HAP-1 (cell line): ENCODE results near the gene MRPL38.

Experiments used
- DNase-seq, 2 experiments: peaks; one replicate each; pipeline ENCODE4 v3.0.0-alpha.2; 2016 to 2020; ENCODE audit warnings: low spot score in 2 of 2
- H3K27me3 ChIP-seq: fragments of 250-450 bp; sonication (Bioruptor Pico); 2 replicates; pipeline ENCODE4 v1.5.1; 2020; ENCODE audit warnings: low read depth, mild to moderate bottlenecking, moderate library complexity
- H3K36me3 ChIP-seq: fragments of 250-450 bp; sonication (Bioruptor Pico); replicated peaks from 2 replicates; pipeline ENCODE4 v1.5.1; 2020; ENCODE audit warnings: mild to moderate bottlenecking
- H3K4me1 ChIP-seq: fragments of 250-450 bp; sonication (Bioruptor Pico); 2 replicates; pipeline ENCODE4 v1.5.1; 2020; ENCODE audit warnings: mild to moderate bottlenecking
- H3K4me3 ChIP-seq: fragments of 250-450 bp; sonication (Bioruptor Pico); 2 replicates; pipeline ENCODE4 v1.5.1; 2020; ENCODE audit warnings: mild to moderate bottlenecking, moderate library complexity
- H3K9me3 ChIP-seq: fragments of 250-450 bp; sonication (Bioruptor Pico); 2 replicates; pipeline ENCODE4 v1.5.1; 2020; ENCODE audit warnings: mild to moderate bottlenecking, moderate library complexity
- in situ Hi-C: fragments of 300-500 bp; cut with MboI; formaldehyde crosslinking; loops from 3 replicates; pipeline ENCODE4 v1.14.3; 2020; ENCODE audit warnings: low sequenced_read_pairs, inconsistent platforms, mixed read lengths

Gene MRPL38

DNA sequence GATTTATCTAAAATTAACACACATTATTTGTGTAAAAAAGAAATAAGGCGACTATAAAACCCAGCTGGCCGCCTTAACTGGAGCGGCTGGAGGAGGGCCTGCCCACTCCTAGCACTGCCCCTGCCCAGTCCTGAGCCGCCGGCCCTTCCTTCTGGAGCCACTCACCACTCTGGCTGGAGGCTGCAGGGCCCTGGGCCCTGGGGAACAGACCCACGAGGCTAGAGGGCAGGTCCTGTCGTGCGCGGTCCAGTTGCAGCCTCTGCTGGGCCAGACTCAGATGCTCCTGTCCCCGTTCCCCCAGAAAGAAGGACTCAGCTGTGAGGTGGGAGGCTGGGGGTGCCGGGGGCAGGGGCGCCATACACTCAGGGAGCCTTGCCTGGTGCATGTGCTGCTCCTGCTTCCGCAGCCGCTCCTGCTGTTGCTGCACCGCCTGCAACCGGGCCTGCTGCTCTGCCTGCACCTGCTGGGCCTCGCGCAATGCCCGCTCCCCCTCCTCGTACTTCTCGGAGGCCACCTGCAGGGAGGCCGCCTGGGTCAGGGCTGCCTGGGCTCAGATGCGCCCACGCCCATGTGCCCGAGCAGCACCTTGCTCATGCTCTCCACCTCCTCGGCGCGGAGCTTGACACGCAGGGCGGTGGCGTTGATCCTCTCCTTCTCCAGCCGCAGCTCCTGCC lies 9.0 kb upstream of the MRPL38 start:
- Histone ChIP-seq H3K27me3 (no peaks in the 10 kb centered on the region), H3K9me3 (no peaks in the 10 kb centered on the region), H3K4me3 (no peak overlapping the region), H3K4me1 (no peaks in the 10 kb centered on the region), H3K36me3 (peaks cover 8% of the 10 kb centered on the region)
- DNase-seq, result no peak
- in situ Hi-C loops, result loop anchor here (25.0 kb wide), 1 partner anchor 374 kb away; no protein-coding TSS in a partner anchor

- Histone ChIP-seq H3K27me3 (no peaks in the 10 kb centered on the region), H3K4me1 (no peaks in the 10 kb centered on the region), H3K4me3 (no peak overlapping the region), H3K9me3 (no peaks in the 10 kb centered on the region), H3K36me3 (peaks cover 8% of the 10 kb centered on the region)
- in situ Hi-C loops, result loop anchor here (25.0 kb wide), 1 partner anchor 377 kb away; no protein-coding TSS in a partner anchor
- DNase-seq, result no peak
Measured at GRCh38 chr17:75910699-75911098, 6.0 kb upstream of the MRPL38 start.

DNA sequence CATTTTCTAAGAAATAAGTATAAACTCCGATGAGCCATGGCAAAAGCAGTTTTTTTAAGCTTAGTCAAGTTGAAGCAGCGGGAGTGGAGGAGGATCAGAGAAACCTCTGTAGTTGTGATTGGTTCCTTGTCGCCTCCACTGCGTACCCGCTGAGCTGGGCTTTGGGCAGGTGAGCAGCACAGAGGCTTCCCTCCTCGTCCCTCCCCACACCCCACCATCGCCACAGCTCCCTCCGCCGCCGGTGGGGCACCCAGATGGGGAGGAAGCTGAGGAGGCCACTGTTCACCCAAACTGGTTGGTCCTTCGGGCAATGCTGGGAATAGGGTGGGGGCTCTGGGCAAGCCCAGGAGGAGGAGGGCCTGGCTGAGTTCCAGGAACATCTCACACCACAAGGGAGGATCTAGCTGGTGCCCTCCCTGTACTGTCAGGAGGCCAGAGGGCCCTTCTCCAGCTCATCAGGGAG lies 5.2 kb upstream of the MRPL38 start:
- no peak overlapping the region for H3K4me3 ChIP-seq
- in situ Hi-C loops, result loop anchor here (5.0 to 25.0 kb wide), 2 partner anchors 97 to 377 kb away; no protein-coding TSS in a partner anchor
- H3K27me3 ChIP-seq, result no peaks in the 10 kb centered on the region
- no peaks in the 10 kb centered on the region for H3K9me3 ChIP-seq
- no peak for DNase-seq
- H3K4me1 ChIP-seq, result no peaks in the 10 kb centered on the region; the same call in 1 of the 2 replicates
- peaks cover 7% of the 10 kb centered on the region for H3K36me3 ChIP-seq

DNA sequence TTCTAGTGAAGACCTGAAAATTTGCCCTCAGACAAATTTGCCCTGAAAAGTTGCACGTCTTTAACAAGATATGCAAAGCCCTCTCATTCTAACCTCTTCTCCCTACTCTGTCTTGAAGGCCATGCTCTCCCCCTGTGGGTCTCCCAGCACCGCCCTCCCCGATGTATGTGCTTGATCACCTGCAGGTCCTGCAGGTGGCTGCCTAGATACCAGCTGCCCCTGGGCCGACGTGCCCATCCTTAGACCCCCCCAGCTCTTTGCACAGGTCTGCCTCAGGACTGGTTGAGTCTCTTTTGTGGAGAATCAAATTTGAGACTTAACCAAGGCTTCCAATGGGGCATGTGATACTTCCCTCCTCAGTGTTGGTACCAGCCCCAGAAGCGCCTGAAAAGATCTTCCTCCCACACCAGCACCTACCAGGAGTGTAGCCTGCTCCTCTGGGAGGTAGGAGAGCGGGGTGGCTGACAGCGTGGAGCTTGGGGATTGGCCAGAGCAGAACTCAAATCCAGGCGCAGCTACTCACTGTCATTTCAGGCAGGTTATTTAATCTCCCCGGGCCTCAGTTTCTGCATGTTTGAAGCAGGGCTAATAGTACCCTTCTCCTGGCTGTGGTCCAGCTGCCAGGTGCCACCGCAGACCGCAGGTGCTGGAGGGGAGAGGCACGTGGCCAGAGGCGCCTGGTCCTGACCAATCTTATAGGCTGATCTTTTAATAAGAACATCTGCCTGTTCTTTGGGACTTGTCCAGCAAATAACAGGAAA lies 4.5 kb upstream of the MRPL38 start:
- in situ Hi-C loops, result loop anchor here (5.0 to 25.0 kb wide), 2 partner anchors 98 to 378 kb away; no protein-coding TSS in a partner anchor
- Histone ChIP-seq H3K36me3 (peaks cover under 1% of the 10 kb centered on the region), H3K4me1 (no peaks in the 10 kb centered on the region; the same call in 1 of the 2 replicates), H3K27me3 (no peaks in the 10 kb centered on the region), H3K4me3 (no peak overlapping the region), H3K9me3 (no peaks in the 10 kb centered on the region)
- DNase-seq, result no peak

- Histone ChIP-seq H3K27me3 (no peaks in the 10 kb centered on the region), H3K36me3 (no peaks in the 10 kb centered on the region; the same call in 1 of the 2 replicates), H3K4me3 (no peak overlapping the region), H3K9me3 (no peaks in the 10 kb centered on the region), H3K4me1 (peaks cover 7% of the 10 kb centered on the region)
- in situ Hi-C loops, result loop anchor here (5.0 to 25.0 kb wide), 2 partner anchors 99 to 379 kb away; no protein-coding TSS in a partner anchor
- peak; percentile 38 to 57 for DNase-seq
Measured at GRCh38 chr17:75908201-75908600, 3.5 kb upstream of the MRPL38 start.

GRCh38 chr17:75906143-75906884 lies 1.6 kb upstream of the MRPL38 start:
- H3K4me1 ChIP-seq, result peaks cover 7% of the 10 kb centered on the region
- H3K9me3 ChIP-seq, result no peaks in the 10 kb centered on the region
- no peak for DNase-seq
- in situ Hi-C loops, result loop anchor here (5.0 to 25.0 kb wide), 2 partner anchors 101 to 381 kb away; no protein-coding TSS in a partner anchor
- peaks cover 18% of the 10 kb centered on the region for H3K36me3 ChIP-seq
- H3K4me3 ChIP-seq, result no peak overlapping the region
- H3K27me3 ChIP-seq, result no peaks in the 10 kb centered on the region

GRCh38 chr17:75902406-75902805 lies 2.3 kb downstream of the MRPL38 start:
- Histone ChIP-seq H3K9me3 (no peaks in the 10 kb centered on the region), H3K36me3 (peaks cover 55% of the 10 kb centered on the region), H3K27me3 (no peaks in the 10 kb centered on the region), H3K4me1 (peaks cover 7% of the 10 kb centered on the region), H3K4me3 (no peak overlapping the region)
- DNase-seq, result no peak
- in situ Hi-C loops, result loop anchor here (25.0 kb wide), 1 partner anchor 385 kb away; no protein-coding TSS in a partner anchor

- H3K4me3 ChIP-seq, result no peak overlapping the region
- H3K36me3 ChIP-seq, result peaks cover 57% of the 10 kb centered on the region
- H3K9me3 ChIP-seq, result no peaks in the 10 kb centered on the region
- DNase-seq, result no peak
- peaks cover 9% of the 10 kb centered on the region for H3K4me1 ChIP-seq
- in situ Hi-C loops, result loop anchor here (25.0 kb wide), 1 partner anchor 386 kb away; no protein-coding TSS in a partner anchor
- no peaks in the 10 kb centered on the region for H3K27me3 ChIP-seq
Measured at GRCh38 chr17:75901727-75902126, 3.0 kb downstream of the MRPL38 start.

DNA sequence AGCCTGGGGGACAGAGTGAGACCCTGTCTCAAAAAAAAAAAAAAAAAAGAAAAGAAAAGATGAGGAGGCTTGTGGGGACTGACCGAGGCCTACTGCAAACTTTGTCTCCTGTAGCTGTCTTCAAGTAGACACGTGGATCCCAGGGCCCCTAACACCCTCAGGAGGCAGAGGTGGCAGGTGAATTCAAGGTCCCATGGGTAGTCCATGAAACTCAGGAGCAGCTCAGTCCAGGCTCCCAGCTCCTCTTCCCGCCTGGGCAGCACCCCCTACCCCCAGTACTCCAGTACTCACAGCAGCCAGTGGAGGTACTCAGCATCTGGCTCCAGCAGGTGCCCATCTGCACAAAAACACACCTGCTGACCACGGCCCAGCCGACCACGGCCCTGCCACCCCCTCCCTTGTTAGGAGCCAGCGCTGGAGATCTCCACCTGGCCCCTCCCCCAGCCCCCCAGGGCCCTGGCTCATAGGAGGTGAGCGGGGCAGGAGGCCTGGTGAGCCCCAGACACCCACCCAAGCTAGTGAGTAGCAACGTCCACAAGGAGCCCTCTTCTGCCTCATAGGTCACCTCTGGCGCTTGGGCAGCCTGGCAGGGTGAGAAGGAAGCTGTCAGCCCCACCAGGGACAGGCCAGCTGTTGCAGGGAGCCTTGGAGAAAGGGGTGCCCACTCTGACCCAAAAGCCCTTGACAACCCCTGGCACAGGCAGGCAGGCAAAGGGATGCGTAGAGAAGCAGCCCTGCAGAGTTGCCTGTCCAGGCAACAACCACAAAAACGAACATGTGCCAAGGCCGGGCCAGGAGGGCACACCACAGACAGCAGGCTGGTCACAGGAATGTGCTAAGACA lies 3.8 kb downstream of the MRPL38 start:
- peaks cover 9% of the 10 kb centered on the region for H3K4me1 ChIP-seq
- H3K4me3 ChIP-seq, result no peak overlapping the region
- no peaks in the 10 kb centered on the region for H3K9me3 ChIP-seq
- DNase-seq, result no peak
- in situ Hi-C loops, result loop anchor here (25.0 kb wide), 1 partner anchor 386 kb away; no protein-coding TSS in a partner anchor
- peaks cover 57% of the 10 kb centered on the region for H3K36me3 ChIP-seq
- H3K27me3 ChIP-seq, result no peaks in the 10 kb centered on the region

- Histone ChIP-seq H3K9me3 (no peaks in the 10 kb centered on the region), H3K36me3 (peaks cover 57% of the 10 kb centered on the region), H3K27me3 (no peaks in the 10 kb centered on the region), H3K4me3 (no peak overlapping the region), H3K4me1 (peaks cover 9% of the 10 kb centered on the region)
- DNase-seq, result no peak
- in situ Hi-C loops, result loop anchor here (25.0 kb wide), 1 partner anchor 387 kb away; no protein-coding TSS in a partner anchor
Measured at GRCh38 chr17:75899767-75900468, 4.8 kb downstream of the MRPL38 start.

DNA sequence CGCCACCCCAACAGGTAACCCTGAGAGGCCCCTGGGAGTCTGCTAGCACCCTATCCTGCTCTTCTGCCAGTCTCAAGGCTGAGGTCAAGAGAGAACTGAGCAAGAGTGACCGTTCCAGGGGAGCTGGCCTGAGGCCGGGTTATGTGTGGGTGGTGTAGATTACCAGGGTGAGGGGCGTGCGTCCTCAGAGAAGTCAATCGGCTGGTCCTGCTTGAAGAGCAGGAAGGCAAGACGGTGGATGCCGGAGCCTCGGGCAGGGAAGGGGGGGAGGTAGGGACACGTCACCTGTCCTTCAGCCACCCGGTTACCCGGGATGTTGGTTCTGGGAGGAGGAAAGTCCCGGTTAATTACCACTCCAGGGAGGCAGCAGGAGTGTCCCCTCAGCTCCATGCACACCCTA lies 5.3 kb downstream of the MRPL38 start:
- H3K36me3 ChIP-seq, result peaks cover 57% of the 10 kb centered on the region
- no peaks in the 10 kb centered on the region for H3K9me3 ChIP-seq
- peaks cover 9% of the 10 kb centered on the region for H3K4me1 ChIP-seq
- H3K4me3 ChIP-seq, result no peak overlapping the region
- no peaks in the 10 kb centered on the region for H3K27me3 ChIP-seq
- in situ Hi-C loops, result no loop called here
- DNase-seq, result no peak

DNA sequence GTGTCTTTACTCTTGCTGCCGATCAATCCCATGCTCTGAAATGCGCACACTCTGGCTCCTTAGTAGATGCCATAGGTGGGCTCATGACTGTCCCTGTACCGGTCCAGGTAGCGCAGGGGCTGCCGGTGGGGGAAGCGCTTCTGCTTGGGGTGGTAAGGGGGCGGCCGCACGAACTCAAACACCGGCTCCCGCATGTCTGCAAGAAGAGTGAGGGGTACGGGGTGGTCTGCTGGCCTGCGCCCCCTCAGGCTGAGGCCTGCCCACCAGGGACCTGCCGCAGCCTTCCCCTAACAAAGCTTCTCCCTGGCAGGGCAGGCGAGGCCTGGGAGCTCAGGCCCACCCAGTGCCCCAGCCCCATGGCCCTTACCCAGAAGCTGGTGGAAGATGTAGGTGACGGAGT lies 5.9 kb downstream of the MRPL38 start:
- peaks cover 57% of the 10 kb centered on the region for H3K36me3 ChIP-seq

More for the DNA sequence above, 5.9 kb downstream of the MRPL38 start:
- in situ Hi-C loops, result no loop called here
- no peak for DNase-seq
- Histone ChIP-seq H3K27me3 (no peaks in the 10 kb centered on the region), H3K9me3 (no peaks in the 10 kb centered on the region), H3K4me1 (peaks cover 8% of the 10 kb centered on the region), H3K4me3 (no peak overlapping the region)
